ENCODE data around the gene CDC40.
"Not testable (repeated sequence)": the region's sequence is repeated elsewhere in the genome, so short reads cannot be mapped to it uniquely, and the experiment has no call there.

GRCh38 chr6:110236007-110236406 is 55.8 kb downstream of the CDC40 start:
- TF ChIP-seq POLR2A, CTCF (IDR thresholded peaks at IDR 0.05): not testable (repeated sequence)
